Skeletal muscle tissue (tissue), 4 donors: ENCODE measurements around the gene FAM50B. TPM values are rescaled to one million over a fixed set of nuclear protein-coding genes. Genes with fewer than 3 reads are reported as not detected.

Experiments
- H3K27ac ChIP-seq: one replicate; pipeline ENCODE4 v1.7.0; 2013; ENCODE audit warnings: mild to moderate bottlenecking, low read depth, low read length, inconsistent platforms
- H3K27me3 ChIP-seq, 3 donors: one replicate each; pipeline ENCODE4 v1.7.0; 2013; ENCODE audit warnings: low read length in 3 of 3; ENCODE audit not compliant: control insufficient read depth in 3 of 3, insufficient read depth in 3 of 3
- H3K36me3 ChIP-seq, 3 donors: one replicate each; pipeline ENCODE4 v1.7.0; 2013; ENCODE audit warnings: low read length in 3 of 3; ENCODE audit not compliant: control insufficient read depth in 3 of 3, insufficient read depth in 3 of 3
- H3K4me1 ChIP-seq, 3 donors: one replicate each; pipeline ENCODE4 v1.7.0; 2013; ENCODE audit warnings: low read length in 3 of 3, mild to moderate bottlenecking in 3 of 3; ENCODE audit not compliant: control insufficient read depth in 3 of 3, insufficient read depth in 3 of 3
- H3K4me3 ChIP-seq, 3 donors: one replicate each; pipeline ENCODE4 v1.7.0; 2013; ENCODE audit warnings: low read length in 3 of 3
- H3K9ac ChIP-seq, 3 donors: one replicate each; pipeline ENCODE4 v1.7.0; 2013; ENCODE audit warnings: low read length in 3 of 3, mild to moderate bottlenecking in 3 of 3, moderate library complexity in 2 of 3, low read depth in 1 of 3
- H3K9me3 ChIP-seq, 3 donors: one replicate each; pipeline ENCODE4 v1.7.0; 2013; ENCODE audit warnings: low read length in 3 of 3; ENCODE audit not compliant: control insufficient read depth in 3 of 3
- total RNA-seq: library from RNA; depleted of rRNA; stranded (reverse); fragments of >200 nt; gene quantifications from one replicate; pipeline ENCODE4 v1.2.3, GENCODE V29; 2014
- donor health status: Osteomylitis.

The FAM50B gene
- total RNA-seq, 1 donor from 2014 or later, result 12.0 TPM

DNA sequence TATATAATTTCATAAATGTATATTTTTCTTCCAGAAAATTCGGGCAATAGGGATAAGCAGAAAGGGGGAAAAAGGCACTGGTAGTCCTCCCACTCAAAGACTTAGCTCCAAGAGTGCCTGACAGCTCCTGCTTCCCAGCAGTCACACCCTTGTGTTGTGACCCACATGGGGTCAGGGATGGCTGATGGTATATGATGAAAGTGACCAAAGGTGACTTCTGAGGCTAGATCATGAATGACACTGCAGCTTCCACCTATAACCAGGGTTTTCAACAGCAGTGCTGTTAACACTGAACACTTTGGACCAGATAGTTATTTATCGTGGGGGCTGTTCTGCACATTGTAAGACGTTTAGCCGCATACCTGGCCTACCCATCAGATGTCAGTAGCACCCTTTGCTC is 22.3 kb downstream of the FAM50B start:
- Histone ChIP-seq H3K27ac (no peak overlapping the region), H3K4me1 (peaks cover 0 to 4% (median 3%) of the 10 kb centered on the region in 3 donors), H3K27me3 (no peaks in the 10 kb centered on the region), H3K9ac (no peak overlapping the region), H3K36me3 (no peaks in the 10 kb centered on the region), H3K9me3 (no peaks in the 10 kb centered on the region), H3K4me3 (no peak overlapping the region)

DNA sequence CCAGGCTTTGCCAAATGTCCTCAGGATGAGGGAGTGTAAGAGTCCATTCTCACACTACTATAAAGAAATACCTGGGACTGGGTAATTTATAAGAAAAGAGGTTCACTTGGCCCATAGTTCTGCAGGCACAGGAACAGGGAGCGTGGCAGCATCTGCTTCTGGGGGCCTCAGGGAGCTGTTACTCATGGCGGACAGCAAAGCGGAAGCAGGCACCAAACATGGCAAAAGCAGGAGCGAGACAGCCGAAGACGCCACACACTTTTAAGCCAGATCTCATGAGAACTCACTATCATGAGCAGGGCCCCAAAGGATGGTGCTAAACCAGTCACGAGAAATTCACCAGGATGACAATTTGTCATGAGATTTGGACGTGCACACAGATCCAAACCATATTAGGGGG is 22.8 kb downstream of the FAM50B start:
- Histone ChIP-seq H3K4me3 (no peak overlapping the region), H3K9me3 (no peaks in the 10 kb centered on the region), H3K4me1 (peaks cover 0 to 4% (median 3%) of the 10 kb centered on the region in 3 donors), H3K27me3 (no peaks in the 10 kb centered on the region), H3K27ac (no peak overlapping the region), H3K36me3 (no peaks in the 10 kb centered on the region), H3K9ac (no peak overlapping the region)

DNA sequence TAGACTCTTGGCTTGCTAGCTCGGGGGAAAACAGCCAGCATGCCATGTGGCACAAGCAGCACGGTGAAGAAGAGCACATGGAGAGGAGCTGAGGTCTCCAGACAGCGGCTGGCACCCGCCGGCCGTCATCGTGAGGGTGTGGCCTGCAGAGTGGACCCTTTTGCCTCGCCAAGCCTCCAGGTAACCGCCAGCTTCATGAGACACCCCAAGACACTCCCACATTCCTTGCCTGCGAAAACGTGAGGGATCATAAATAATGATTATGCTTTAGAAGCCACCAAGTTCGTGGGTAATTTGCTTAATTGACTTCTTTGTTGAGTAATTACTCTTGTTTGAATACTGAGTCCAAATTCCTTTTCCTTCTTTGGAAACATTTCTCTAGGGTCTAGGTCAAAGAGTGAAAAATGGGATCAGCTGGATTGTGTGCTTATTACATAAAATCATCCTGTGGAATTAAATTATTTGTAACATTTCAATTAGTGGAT is 23.2 kb downstream of the FAM50B start:
- no peak overlapping the region for H3K4me3 ChIP-seq
- H3K27ac ChIP-seq, result no peak overlapping the region
- no peaks in the 10 kb centered on the region for H3K36me3 ChIP-seq
- H3K9me3 ChIP-seq, result no peaks in the 10 kb centered on the region
- H3K27me3 ChIP-seq, result no peaks in the 10 kb centered on the region
- no peak overlapping the region for H3K9ac ChIP-seq
- H3K4me1 ChIP-seq, result peaks cover 0 to 4% (median 3%) of the 10 kb centered on the region in 3 donors

DNA sequence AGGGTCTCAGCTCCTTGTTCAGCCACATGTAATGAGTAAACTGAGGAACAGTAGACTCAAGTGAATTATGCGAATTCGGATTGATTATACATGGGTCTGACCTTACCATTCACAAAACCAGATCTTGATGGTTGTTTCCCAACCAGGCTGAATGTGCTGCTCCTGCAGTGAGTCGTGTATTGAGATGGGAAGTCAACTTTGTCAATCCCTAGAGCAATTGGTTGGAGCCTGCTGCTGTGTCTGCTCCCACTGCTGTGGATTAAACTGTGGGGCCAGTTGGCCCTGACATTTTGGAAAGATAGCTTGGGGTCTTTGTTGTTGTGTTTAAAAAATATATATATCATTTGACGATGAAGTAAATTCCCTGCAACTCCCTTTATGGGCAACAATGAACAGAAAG is 23.9 kb downstream of the FAM50B start:
- Histone ChIP-seq H3K27me3 (no peaks in the 10 kb centered on the region), H3K4me3 (no peak overlapping the region), H3K9me3 (no peaks in the 10 kb centered on the region), H3K27ac (no peak overlapping the region), H3K4me1 (peaks cover 0 to 4% (median 3%) of the 10 kb centered on the region in 3 donors), H3K9ac (no peak overlapping the region), H3K36me3 (no peaks in the 10 kb centered on the region)

DNA sequence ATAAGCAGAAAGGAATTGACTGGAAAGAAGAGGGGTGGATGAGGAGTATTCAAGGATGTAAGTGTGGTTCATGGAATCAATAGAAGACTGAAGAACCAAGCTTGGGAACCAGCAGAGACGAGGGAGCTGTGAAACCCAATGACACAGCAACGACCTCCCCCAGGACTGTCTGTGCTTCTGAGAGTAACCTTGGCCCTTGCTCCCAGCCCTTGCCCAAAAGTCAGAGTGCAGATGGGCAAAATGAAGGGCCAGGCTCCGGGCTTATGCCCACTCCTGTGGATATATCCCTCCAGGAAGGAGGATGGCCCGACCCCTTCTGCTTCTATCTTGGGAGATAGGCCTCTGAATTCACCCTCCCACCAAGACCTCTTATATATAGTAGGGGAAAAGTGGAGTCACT is 24.9 kb downstream of the FAM50B start:
- Histone ChIP-seq H3K27ac (no peak overlapping the region), H3K4me3 (no peak overlapping the region), H3K27me3 (no peaks in the 10 kb centered on the region), H3K36me3 (no peaks in the 10 kb centered on the region), H3K9me3 (no peaks in the 10 kb centered on the region), H3K9ac (no peak overlapping the region), H3K4me1 (peaks cover 0 to 4% (median 3%) of the 10 kb centered on the region in 3 donors)

DNA sequence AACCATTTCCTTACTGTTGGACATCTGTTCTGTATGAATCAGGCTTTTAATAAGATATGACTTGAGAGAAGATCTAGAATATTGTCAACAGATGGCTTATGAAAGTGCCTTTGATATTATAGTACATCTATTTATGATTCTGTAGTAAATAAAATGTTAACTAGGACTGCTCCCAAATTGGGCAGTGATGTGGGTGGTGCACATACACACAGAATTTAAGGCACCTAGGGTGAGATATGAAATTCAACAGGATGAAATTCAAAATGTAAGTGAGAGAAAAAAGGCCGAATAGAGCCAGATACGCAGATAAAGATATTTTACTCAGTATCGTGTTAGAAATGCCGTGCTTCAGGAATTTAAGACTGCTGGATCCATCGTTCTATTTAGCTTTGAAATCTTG is 26.3 kb downstream of the FAM50B start:
- Histone ChIP-seq H3K4me3 (no peak overlapping the region), H3K9me3 (no peaks in the 10 kb centered on the region), H3K9ac (no peak overlapping the region), H3K4me1 (peaks cover 0 to 4% (median 3%) of the 10 kb centered on the region in 3 donors), H3K27me3 (no peaks in the 10 kb centered on the region), H3K36me3 (no peaks in the 10 kb centered on the region), H3K27ac (no peak overlapping the region)

DNA sequence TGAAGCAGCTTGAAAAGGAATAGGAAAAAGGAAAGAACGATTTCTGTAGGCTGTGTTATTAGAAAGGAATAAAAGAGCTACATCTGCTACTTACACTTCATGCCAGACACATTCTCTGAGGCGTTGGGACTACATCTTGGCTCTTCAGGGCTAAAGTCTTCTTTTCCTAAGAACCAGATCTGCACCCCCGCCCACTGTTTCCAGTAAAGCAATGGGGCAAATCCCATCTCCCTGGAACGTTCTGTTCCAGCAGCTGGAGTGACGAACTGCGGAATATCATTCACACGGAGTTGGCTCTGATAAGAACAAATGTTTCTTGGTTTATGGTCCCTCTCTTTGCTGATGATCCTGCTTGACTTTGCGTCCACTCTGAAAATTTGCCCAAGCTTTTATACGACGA is 26.9 kb downstream of the FAM50B start:
- H3K27me3 ChIP-seq, result no peaks in the 10 kb centered on the region
- H3K4me1 ChIP-seq, result peaks cover 0 to 4% (median 3%) of the 10 kb centered on the region in 3 donors
- H3K27ac ChIP-seq, result no peak overlapping the region
- H3K36me3 ChIP-seq, result no peaks in the 10 kb centered on the region
- H3K9ac ChIP-seq, result no peak overlapping the region
- no peaks in the 10 kb centered on the region for H3K9me3 ChIP-seq
- H3K4me3 ChIP-seq, result peak overlapping the region in 1 of 3 donors; percentile 3

DNA sequence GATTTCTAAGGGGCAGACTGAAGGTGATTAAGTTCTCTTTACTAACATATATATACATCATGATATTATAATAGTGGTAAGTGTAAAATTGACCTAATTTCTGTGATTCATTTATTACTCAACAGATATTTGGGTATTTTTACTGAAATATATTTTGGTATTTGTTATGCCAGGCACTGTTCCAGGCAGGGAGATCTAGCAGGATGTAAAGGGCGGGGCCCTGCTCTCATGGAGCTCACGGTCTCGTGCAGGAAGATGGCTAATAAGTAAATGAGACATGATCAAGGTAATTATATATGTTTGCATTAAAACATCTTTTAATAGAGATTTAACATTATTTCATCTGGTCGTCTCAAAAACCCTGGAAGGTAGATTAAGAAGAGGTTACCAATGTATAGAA is 27.7 kb downstream of the FAM50B start:
- H3K9me3 ChIP-seq, result no peaks in the 10 kb centered on the region
- H3K36me3 ChIP-seq, result no peaks in the 10 kb centered on the region
- no peak overlapping the region for H3K4me3 ChIP-seq
- no peak overlapping the region for H3K9ac ChIP-seq
- no peaks in the 10 kb centered on the region for H3K27me3 ChIP-seq
- H3K4me1 ChIP-seq, result peaks cover 0 to 4% (median 3%) of the 10 kb centered on the region in 3 donors
- no peak overlapping the region for H3K27ac ChIP-seq

DNA sequence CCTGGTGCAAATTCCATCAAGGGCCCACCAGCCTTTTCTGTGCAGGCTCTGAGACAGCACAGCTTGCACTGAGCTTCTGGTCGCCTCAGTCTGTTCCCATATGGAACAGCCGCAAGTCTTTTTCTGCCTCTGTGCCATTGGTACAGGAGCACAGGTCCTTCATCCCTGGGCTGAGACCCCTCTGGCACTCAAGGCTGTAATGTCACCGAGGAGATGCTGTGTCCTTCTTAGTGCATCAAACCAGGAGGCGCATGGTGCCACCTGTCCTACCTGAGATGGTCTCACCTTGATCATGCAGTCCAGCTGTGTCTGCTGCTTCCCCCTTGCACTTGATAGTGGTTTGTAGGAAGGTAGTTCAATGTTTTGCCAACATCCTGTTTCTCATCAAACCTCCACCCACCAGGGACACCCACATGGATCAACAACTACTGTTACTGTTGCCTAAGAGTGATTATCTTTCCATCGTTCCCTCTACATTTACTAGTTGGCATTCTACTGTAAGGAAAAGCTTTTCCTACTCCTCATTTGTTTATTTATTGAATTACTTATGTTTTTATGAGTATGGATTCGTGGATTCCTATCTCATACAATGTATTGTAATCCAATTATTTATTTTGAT is 29.0 kb downstream of the FAM50B start:
- H3K27me3 ChIP-seq, result no peaks in the 10 kb centered on the region
- no peak overlapping the region for H3K27ac ChIP-seq
- no peak overlapping the region for H3K4me3 ChIP-seq
- no peak overlapping the region for H3K9ac ChIP-seq
- no peaks in the 10 kb centered on the region for H3K36me3 ChIP-seq
- H3K4me1 ChIP-seq, result peaks cover 0 to 6% (median 5%) of the 10 kb centered on the region in 3 donors
- H3K9me3 ChIP-seq, result no peaks in the 10 kb centered on the region

DNA sequence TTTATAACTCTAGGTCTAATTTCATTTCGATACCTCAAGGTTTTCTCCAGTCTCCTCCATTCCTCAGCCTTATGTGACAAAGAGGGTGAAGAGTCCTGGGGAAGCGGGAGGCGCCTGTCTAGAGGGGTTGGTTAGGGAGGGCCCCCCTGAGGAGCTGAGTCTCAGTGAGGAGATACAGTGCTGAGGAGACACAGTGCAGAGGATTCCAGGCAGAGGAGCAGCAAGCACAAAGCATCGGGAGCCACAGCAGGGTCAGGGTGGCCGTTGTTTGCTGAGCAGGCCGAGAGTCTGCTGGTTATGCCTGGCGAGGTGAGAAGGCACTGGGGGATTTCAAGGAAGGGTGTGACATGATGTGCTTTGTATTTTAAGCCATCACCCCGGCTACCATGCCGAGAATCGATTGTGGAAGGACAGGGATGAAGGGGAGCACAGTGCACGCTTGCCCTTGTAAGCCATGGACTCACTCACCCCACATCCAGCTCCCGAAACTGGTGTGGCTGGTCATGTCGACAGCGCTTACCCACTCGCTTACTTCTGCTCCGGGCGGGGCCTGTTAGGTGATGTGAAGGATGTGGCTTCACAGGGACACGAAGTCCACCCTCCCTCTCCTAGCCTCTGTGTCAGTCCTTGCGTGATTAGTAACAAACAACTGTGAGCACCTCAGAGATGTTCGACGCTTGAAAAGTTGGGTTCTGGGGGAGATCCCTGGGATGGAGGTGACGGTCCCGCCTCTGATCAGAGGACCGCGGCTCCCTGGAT is 30.2 kb downstream of the FAM50B start:
- no peak overlapping the region for H3K4me3 ChIP-seq
- H3K9me3 ChIP-seq, result no peaks in the 10 kb centered on the region
- no peak overlapping the region for H3K9ac ChIP-seq
- no peaks in the 10 kb centered on the region for H3K27me3 ChIP-seq
- no peak overlapping the region for H3K27ac ChIP-seq
- peaks cover 8 to 16% (median 14%) of the 10 kb centered on the region in 3 donors for H3K4me1 ChIP-seq
- no peaks in the 10 kb centered on the region for H3K36me3 ChIP-seq
